Measurements from ENCODE around the gene CUL3. TPM values are rescaled to one million over a fixed set of nuclear protein-coding genes. Genes with fewer than 3 reads are reported as not detected.
A peak's percentile ranks its signal among the peaks of the same experiment; 100 is the strongest.

The CUL3 gene
- polyA plus RNA-seq, 3 donors = 12.3 to 28.7 (median 12.9) TPM

- peaks cover 100% of the 10 kb centered on the region for H4K20me1 ChIP-seq (ENCODE audit: insufficient read depth, low read length)
- H3K9me3 ChIP-seq (replicated peaks in 1 of 2; ENCODE audit: control insufficient read depth in 1 of 2, insufficient read depth in 1 of 2, low read length in 2 of 2) = no peaks in the 10 kb centered on the region
- peaks cover 58% of the 10 kb centered on the region for H3K4me1 Mint-ChIP-seq
- peak in 1 of 3 donors; percentile 5 for DNase-seq
- H3K36me3 ChIP-seq (replicated peaks in 1 of 2; ENCODE audit: control insufficient read depth in 1 of 2, insufficient read depth in 2 of 2, low read length in 2 of 2) = peaks cover 0 to 2% of the 10 kb centered on the region in 2 donors
- peaks cover 100% of the 10 kb centered on the region for H3K79me2 ChIP-seq (ENCODE audit: insufficient read depth, low read length)
- H3K9ac ChIP-seq (ENCODE audit: insufficient read depth, low read length, poor library complexity, severe bottlenecking) = no peak overlapping the region
- H3K4me1 ChIP-seq (ENCODE audit: control insufficient read depth in 1 of 2, insufficient read depth in 2 of 2, low read length in 2 of 2) = peaks cover 28 to 58% of the 10 kb centered on the region in 2 donors
- no peak overlapping the region for H2AFZ ChIP-seq (ENCODE audit: insufficient read depth, low read depth, low read length, poor library complexity, severe bottlenecking)
- H3K4me3 Mint-ChIP-seq = no peak overlapping the region
- H3K27ac ChIP-seq (ENCODE audit: low read depth in 1 of 2, low read length in 2 of 2) = peak overlapping the region in 1 of 2 donors; percentile 68
- H3K27ac Mint-ChIP-seq = peak overlapping the region in 5 of 7 donors; percentile 35 to 85 (median 58)
- peak overlapping the region; percentile 2 for H3K4me2 ChIP-seq (replicated peaks; ENCODE audit: extremely low read depth, low read length, poor library complexity, severe bottlenecking)
- no peaks in the 10 kb centered on the region for H3K27me3 ChIP-seq (ENCODE audit: control insufficient read depth in 2 of 2, insufficient read depth in 2 of 2, low read length in 2 of 2)
- intact Hi-C loops (cut with micrococcal nuclease) = no loop called here
- WGBS (ENCODE audit: insufficient coverage) = no CpG with 5 or more reads among the region's 1 CpG
- no peaks in the 10 kb centered on the region for H3K27me3 Mint-ChIP-seq (ENCODE audit: low read depth in 3 of 3)
- no peaks in the 10 kb centered on the region for H3K9me3 Mint-ChIP-seq
- H3K36me3 Mint-ChIP-seq = peaks cover 4 to 7% of the 10 kb centered on the region in 2 donors
- H3K4me3 ChIP-seq (replicated peaks in 1 of 3; ENCODE audit: low read depth in 2 of 3, low read length in 3 of 3) = no peak overlapping the region
- TF ChIP-seq CTCF (IDR thresholded peaks at IDR 0.05) = no peak
These were observed 65.1 kb downstream of the CUL3 start for GRCh38 chr2:224520064-224520463.

GRCh38 chr2:224518806-224519580 lies 66.2 kb downstream of the CUL3 start:
- intact Hi-C loops (cut with micrococcal nuclease) = no loop called here
- Histone ChIP-seq H3K79me2 (ENCODE audit: insufficient read depth, low read length) (peaks cover 100% of the 10 kb centered on the region), H3K4me2 (replicated peaks; ENCODE audit: extremely low read depth, low read length, poor library complexity, severe bottlenecking) (no peak overlapping the region), H3K4me3 (replicated peaks in 1 of 3; ENCODE audit: low read depth in 2 of 3, low read length in 3 of 3) (no peak overlapping the region), H3K9ac (ENCODE audit: insufficient read depth, low read length, poor library complexity, severe bottlenecking) (no peak overlapping the region), H3K27me3 (ENCODE audit: control insufficient read depth in 2 of 2, insufficient read depth in 2 of 2, low read length in 2 of 2) (no peaks in the 10 kb centered on the region), H3K27ac (ENCODE audit: low read depth in 1 of 2, low read length in 2 of 2) (peak overlapping the region in 1 of 2 donors; percentile 56), H3K9me3 (replicated peaks in 1 of 2; ENCODE audit: control insufficient read depth in 1 of 2, insufficient read depth in 1 of 2, low read length in 2 of 2) (no peaks in the 10 kb centered on the region), H2AFZ (ENCODE audit: insufficient read depth, low read depth, low read length, poor library complexity, severe bottlenecking) (no peak overlapping the region), H4K20me1 (ENCODE audit: insufficient read depth, low read length) (peaks cover 99% of the 10 kb centered on the region), H3K36me3 (replicated peaks in 1 of 2; ENCODE audit: control insufficient read depth in 1 of 2, insufficient read depth in 2 of 2, low read length in 2 of 2) (peaks cover 2 to 13% of the 10 kb centered on the region in 2 donors), H3K4me1 (ENCODE audit: control insufficient read depth in 1 of 2, insufficient read depth in 2 of 2, low read length in 2 of 2) (peaks cover 27 to 56% of the 10 kb centered on the region in 2 donors)
- TF ChIP-seq CTCF (IDR thresholded peaks at IDR 0.05) = no peak
- H3K27me3 Mint-ChIP-seq (ENCODE audit: low read depth in 3 of 3) = no peaks in the 10 kb centered on the region
- no peak for DNase-seq
- no peaks in the 10 kb centered on the region for H3K9me3 Mint-ChIP-seq
- WGBS (ENCODE audit: insufficient coverage) = no CpG with 5 or more reads among the region's 4 CpGs
- peaks cover 49% of the 10 kb centered on the region for H3K4me1 Mint-ChIP-seq
- H3K36me3 Mint-ChIP-seq = peaks cover 4 to 10% of the 10 kb centered on the region in 2 donors
- no peak overlapping the region for H3K4me3 Mint-ChIP-seq
- H3K27ac Mint-ChIP-seq = peak overlapping the region in 6 of 7 donors; percentile 12 to 91 (median 70)
